Measurements from ENCODE around the gene NAA30.

- TF ChIP-seq EZH2phosphoT487 (IDR thresholded peaks at IDR 0.05; ENCODE audit: low read length) (no peak), CTCF (IDR thresholded peaks at IDR 0.05; ENCODE audit: low read length) (no peak), EZH2 (optimal IDR thresholded peaks at IDR 0.05; ENCODE audit: low read depth, low read length) (no peak)
Measured at GRCh38 chr14:57388067-57388466, 2.3 kb upstream of the NAA30 start.

Measured in MM.1S (cell line).